ENCODE data around the gene BRD3OS. TPM values are rescaled to one million over a fixed set of nuclear protein-coding genes. Genes with fewer than 3 reads are reported as not detected.

Gene BRD3OS
- total and polyA plus RNA-seq, 2 donors (not counting 1 experiment from before 2014, with no cell fraction given), result 12.0 to 25.3 TPM

DNA sequence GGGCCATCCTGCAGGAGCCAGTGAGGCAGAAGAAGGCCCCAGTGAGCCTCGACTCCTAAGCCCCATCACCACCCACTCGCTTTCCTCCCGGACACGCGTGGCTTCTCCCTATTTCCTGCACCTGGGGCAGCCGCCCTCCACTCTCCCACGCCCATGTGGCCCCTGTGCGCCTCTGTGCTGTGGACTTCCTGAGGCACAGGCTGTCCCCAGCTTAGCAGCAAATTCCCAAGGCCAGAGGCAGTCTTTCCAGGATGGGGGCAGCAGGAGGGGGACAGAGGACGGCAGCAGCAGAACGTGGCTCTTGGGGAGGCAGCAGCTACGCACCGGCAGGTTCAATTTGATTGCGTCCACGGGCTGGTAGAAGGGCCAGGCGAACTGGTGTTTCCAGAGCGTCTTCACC, 27.7 kb downstream of the BRD3OS start:
- DNase-seq (no peak), ATAC-seq (ENCODE audit: low read depth) (no peak)
- no peak for TF ChIP-seq EZH2 (IDR thresholded peaks at IDR 0.05; ENCODE audit: borderline replicate concordance, insufficient read depth, low read depth, low read length, poor library complexity, severe bottlenecking)
- TF ChIP-seq, protein P1, sequence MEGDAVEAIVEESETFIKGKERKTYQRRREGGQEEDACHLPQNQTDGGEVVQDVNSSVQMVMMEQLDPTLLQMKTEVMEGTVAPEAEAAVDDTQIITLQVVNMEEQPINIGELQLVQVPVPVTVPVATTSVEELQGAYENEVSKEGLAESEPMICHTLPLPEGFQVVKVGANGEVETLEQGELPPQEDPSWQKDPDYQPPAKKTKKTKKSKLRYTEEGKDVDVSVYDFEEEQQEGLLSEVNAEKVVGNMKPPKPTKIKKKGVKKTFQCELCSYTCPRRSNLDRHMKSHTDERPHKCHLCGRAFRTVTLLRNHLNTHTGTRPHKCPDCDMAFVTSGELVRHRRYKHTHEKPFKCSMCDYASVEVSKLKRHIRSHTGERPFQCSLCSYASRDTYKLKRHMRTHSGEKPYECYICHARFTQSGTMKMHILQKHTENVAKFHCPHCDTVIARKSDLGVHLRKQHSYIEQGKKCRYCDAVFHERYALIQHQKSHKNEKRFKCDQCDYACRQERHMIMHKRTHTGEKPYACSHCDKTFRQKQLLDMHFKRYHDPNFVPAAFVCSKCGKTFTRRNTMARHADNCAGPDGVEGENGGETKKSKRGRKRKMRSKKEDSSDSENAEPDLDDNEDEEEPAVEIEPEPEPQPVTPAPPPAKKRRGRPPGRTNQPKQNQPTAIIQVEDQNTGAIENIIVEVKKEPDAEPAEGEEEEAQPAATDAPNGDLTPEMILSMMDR (IDR thresholded peaks at IDR 0.05), result no peak
- Histone ChIP-seq H3K27ac (ENCODE audit: low read length in 2 of 2) (no peak overlapping the region), H4K20me1 (ENCODE audit: control insufficient read depth, insufficient read depth, low read length, poor library complexity, severe bottlenecking) (peaks cover 79% of the 10 kb centered on the region), H3K9me3 (ENCODE audit: control extremely low read depth in 1 of 3, control insufficient read depth in 2 of 3, insufficient read depth in 1 of 3, low read length in 2 of 3) (no peaks in the 10 kb centered on the region), H3K9ac (ENCODE audit: low read length) (no peak overlapping the region), H3K79me2 (ENCODE audit: control insufficient read depth, insufficient read depth, low read length) (peaks cover 59% of the 10 kb centered on the region), H3K36me3 (replicated peaks in 1 of 2; ENCODE audit: control extremely low read depth in 1 of 2, control insufficient read depth in 1 of 2, extremely low read depth in 1 of 2, insufficient read depth in 2 of 2, low read length in 1 of 2) (peaks cover 0 to 54% of the 10 kb centered on the region in 2 experiments), H3K4me3 (ENCODE audit: control extremely low read depth in 1 of 5, extremely low read depth in 1 of 5, insufficient read depth in 1 of 5, low read depth in 2 of 5, low read length in 4 of 5) (no peak overlapping the region), H2AFZ (ENCODE audit: insufficient read depth, low read depth, low read length, poor library complexity, severe bottlenecking) (no peak overlapping the region), H3K4me1 (ENCODE audit: control insufficient read depth in 2 of 2, insufficient read depth in 2 of 2, low read length in 2 of 2) (peaks cover 0 to 14% of the 10 kb centered on the region in 2 donors), H3K4me2 (replicated peaks; ENCODE audit: low read depth, low read length, poor library complexity, severe bottlenecking) (no peak overlapping the region), H3K27me3 (replicated peaks in 1 of 4; ENCODE audit: control extremely low read depth in 1 of 4, control insufficient read depth in 3 of 4, insufficient read depth in 4 of 4, low read length in 3 of 4) (no peaks in the 10 kb centered on the region)
- ChIA-PET CTCF (no interaction called here), POLR2A (interaction anchor here (0.6 kb wide), 1 partner anchor 265 kb away, joined by 3 read pairs; no protein-coding TSS in a partner anchor)
- intact Hi-C loops (cut with micrococcal nuclease), result no loop called here
- no peaks in the 10 kb centered on the region for H3K9me3 Mint-ChIP-seq (ENCODE audit: insufficient read depth)
- H3K4me1 Mint-ChIP-seq, result peaks cover 16% of the 10 kb centered on the region
- no peak overlapping the region for H3K27ac Mint-ChIP-seq
- 80% methylated on average over 16 of the region's 16 CpGs for whole genome bisulfite sequencing (ENCODE audit: insufficient coverage)
- H3K27me3 Mint-ChIP-seq, result no peaks in the 10 kb centered on the region
- H3K4me3 Mint-ChIP-seq, result no peak overlapping the region

DNA sequence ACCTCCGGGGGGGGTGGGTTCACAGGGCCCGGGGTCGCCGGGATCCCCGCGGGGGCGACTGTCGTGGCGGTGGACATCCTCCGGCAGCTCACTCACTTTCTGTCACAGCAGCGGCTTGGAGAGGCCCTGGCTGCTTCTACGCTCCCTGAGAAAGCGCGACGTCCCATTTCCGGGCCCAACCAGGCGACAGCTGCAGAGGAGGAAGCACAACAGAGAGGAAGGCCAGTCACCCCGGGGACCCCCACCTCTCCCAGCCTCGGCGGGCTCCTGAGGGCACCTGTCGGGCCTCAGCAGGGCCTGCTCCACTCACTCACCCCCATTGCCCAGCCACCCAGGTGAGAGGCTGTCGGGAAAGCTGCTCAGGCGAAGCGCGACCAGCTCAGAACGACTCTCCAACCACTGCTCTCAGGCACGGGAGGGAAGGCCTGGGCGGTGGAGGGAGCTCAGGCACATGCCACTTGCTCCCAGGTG, 28.2 kb downstream of the BRD3OS start:
- Mint-ChIP-seq H3K27ac (no peak overlapping the region), H3K4me3 (no peak overlapping the region), H3K9me3 (ENCODE audit: insufficient read depth) (no peaks in the 10 kb centered on the region), H3K4me1 (peaks cover 18% of the 10 kb centered on the region), H3K27me3 (no peaks in the 10 kb centered on the region)
- 90% methylated on average over 28 of the region's 28 CpGs for WGBS (ENCODE audit: insufficient coverage)
- Histone ChIP-seq H3K4me2 (replicated peaks; ENCODE audit: low read depth, low read length, poor library complexity, severe bottlenecking) (no peak overlapping the region), H4K20me1 (ENCODE audit: control insufficient read depth, insufficient read depth, low read length, poor library complexity, severe bottlenecking) (peaks cover 81% of the 10 kb centered on the region), H2AFZ (ENCODE audit: insufficient read depth, low read depth, low read length, poor library complexity, severe bottlenecking) (no peak overlapping the region), H3K27ac (ENCODE audit: low read length in 2 of 2) (no peak overlapping the region), H3K79me2 (ENCODE audit: control insufficient read depth, insufficient read depth, low read length) (peaks cover 64% of the 10 kb centered on the region), H3K27me3 (replicated peaks in 1 of 4; ENCODE audit: control extremely low read depth in 1 of 4, control insufficient read depth in 3 of 4, insufficient read depth in 4 of 4, low read length in 3 of 4) (no peaks in the 10 kb centered on the region), H3K36me3 (replicated peaks in 1 of 2; ENCODE audit: control extremely low read depth in 1 of 2, control insufficient read depth in 1 of 2, extremely low read depth in 1 of 2, insufficient read depth in 2 of 2, low read length in 1 of 2) (peaks cover 0 to 52% of the 10 kb centered on the region in 2 experiments), H3K4me3 (ENCODE audit: control extremely low read depth in 1 of 5, extremely low read depth in 1 of 5, insufficient read depth in 1 of 5, low read depth in 2 of 5, low read length in 4 of 5) (no peak overlapping the region), H3K4me1 (ENCODE audit: control insufficient read depth in 2 of 2, insufficient read depth in 2 of 2, low read length in 2 of 2) (peaks cover 0 to 14% of the 10 kb centered on the region in 2 donors), H3K9me3 (ENCODE audit: control extremely low read depth in 1 of 3, control insufficient read depth in 2 of 3, insufficient read depth in 1 of 3, low read length in 2 of 3) (no peaks in the 10 kb centered on the region), H3K9ac (ENCODE audit: low read length) (no peak overlapping the region)
- no peak for TF ChIP-seq EZH2 (IDR thresholded peaks at IDR 0.05; ENCODE audit: borderline replicate concordance, insufficient read depth, low read depth, low read length, poor library complexity, severe bottlenecking)
- TF ChIP-seq, protein P1 (IDR thresholded peaks at IDR 0.05), result no peak
- intact Hi-C loops (cut with micrococcal nuclease), result no loop called here
- POLR2A ChIA-PET, result interaction anchor here (0.6 kb wide), 1 partner anchor 403 kb away, joined by 4 read pairs; no protein-coding TSS in a partner anchor
- ATAC-seq (ENCODE audit: low read depth) (no peak), DNase-seq (no peak)
- CTCF ChIA-PET, result no interaction called here
